Measurements from ENCODE around the gene POM121.
A peak's percentile ranks its signal among the peaks of the same experiment; 100 is the strongest.
"Not testable (repeated sequence)": the region's sequence is repeated elsewhere in the genome, so short reads cannot be mapped to it uniquely, and the experiment has no call there.

The POM121 gene

GRCh38 chr7:72924733-72925545, at the start of gene POM121:
POM121 (plus strand) TSS chr7:72925095; CDS start chr7:72925122, 27 bp downstream.
- DNase-seq (ENCODE audit: low read depth in 2 of 2): peak; percentile 70 to 79

GRCh38 chr7:72879079-72879736, 45.7 kb upstream of the POM121 start:
- DNase-seq (ENCODE audit: low read depth in 2 of 2): peak; percentile 57 to 60

- peak; percentile 5 to 6 for DNase-seq (ENCODE audit: low read depth in 2 of 2)
Observed at GRCh38 chr7:72879737-72880215, 45.1 kb upstream of the POM121 start.

- not testable (repeated sequence) for DNase-seq (ENCODE audit: low read depth in 2 of 2)
Observed at GRCh38 chr7:72891750-72892149, 33.1 kb upstream of the POM121 start.

- DNase-seq (ENCODE audit: low read depth in 2 of 2): not testable (repeated sequence)
Observed at GRCh38 chr7:72904740-72905139, 20.2 kb upstream of the POM121 start.

GRCh38 chr7:72908422-72908821, 16.5 kb upstream of the POM121 start:
- DNase-seq (ENCODE audit: low read depth in 2 of 2): not testable (repeated sequence)

- DNase-seq (ENCODE audit: low read depth in 2 of 2): not testable (repeated sequence)
Observed at GRCh38 chr7:72911395-72911794, 13.5 kb upstream of the POM121 start.

- DNase-seq (ENCODE audit: low read depth in 2 of 2): not testable (repeated sequence)
Observed at GRCh38 chr7:72913750-72914149, 11.1 kb upstream of the POM121 start.

- DNase-seq (ENCODE audit: low read depth in 2 of 2): peak; percentile 39 to 49
Observed at GRCh38 chr7:72914756-72915525, 10.0 kb upstream of the POM121 start.

- no peak for DNase-seq (ENCODE audit: low read depth in 2 of 2)
Observed at GRCh38 chr7:72919256-72919775, 5.6 kb upstream of the POM121 start.

GRCh38 chr7:72924386-72924732, 536 bp upstream of the POM121 start:
- DNase-seq (ENCODE audit: low read depth in 2 of 2): no peak

GRCh38 chr7:72925546-72926120, 738 bp downstream of the POM121 start:
- DNase-seq (ENCODE audit: low read depth in 2 of 2): no peak

GRCh38 chr7:72927791-72928190, 2.9 kb downstream of the POM121 start:
- DNase-seq (ENCODE audit: low read depth in 2 of 2): not testable (repeated sequence)

- DNase-seq (ENCODE audit: low read depth in 2 of 2): not testable (repeated sequence)
Observed at GRCh38 chr7:72928216-72928615, 3.3 kb downstream of the POM121 start.

- DNase-seq (ENCODE audit: low read depth in 2 of 2): not testable (repeated sequence)
Observed at GRCh38 chr7:72942022-72942705, 17.3 kb downstream of the POM121 start.

- not testable (repeated sequence) for DNase-seq (ENCODE audit: low read depth in 2 of 2)
Observed at GRCh38 chr7:72942956-72943355, 18.1 kb downstream of the POM121 start.

- not testable (repeated sequence) for DNase-seq (ENCODE audit: low read depth in 2 of 2)
Observed at GRCh38 chr7:72944937-72945336, 20.0 kb downstream of the POM121 start.

- DNase-seq (ENCODE audit: low read depth in 2 of 2): not testable (repeated sequence)
Observed at GRCh38 chr7:72945597-72945996, 20.7 kb downstream of the POM121 start.

- not testable (repeated sequence) for DNase-seq (ENCODE audit: low read depth in 2 of 2)
Observed at GRCh38 chr7:72946130-72946745, 21.3 kb downstream of the POM121 start.

- not testable (repeated sequence) for DNase-seq (ENCODE audit: low read depth in 2 of 2)
Observed at GRCh38 chr7:72948714-72949113, 23.8 kb downstream of the POM121 start.
